Brain pericyte (primary cell): Measurements from ENCODE around the gene NCAPG.

Source experiments
- DNase-seq: peaks from one replicate; pipeline ENCODE4 v3.0.0-alpha.2; 2012; ENCODE audit warnings: low read depth, low spot score

The NCAPG gene

DNA sequence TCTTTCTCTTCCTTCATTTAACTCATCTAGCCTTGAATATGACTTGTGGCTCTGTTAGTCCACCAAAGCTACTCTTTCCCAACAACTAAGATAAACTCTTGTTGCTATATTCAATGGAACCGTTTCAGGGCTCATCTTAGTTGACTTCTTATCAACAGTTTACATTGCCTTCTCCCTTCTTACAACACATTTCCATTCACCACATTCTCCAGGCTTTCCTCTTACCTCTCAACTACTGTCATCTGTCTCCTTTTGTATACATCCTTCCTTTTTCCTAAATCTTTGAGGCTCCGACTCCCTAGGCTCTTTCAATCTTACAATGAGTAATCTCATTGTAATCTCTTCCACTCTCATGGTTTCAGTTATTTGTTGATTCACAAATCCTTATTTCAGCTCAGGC lies 58.5 kb downstream of the NCAPG start:
- DNase-seq, result no peak

DNA sequence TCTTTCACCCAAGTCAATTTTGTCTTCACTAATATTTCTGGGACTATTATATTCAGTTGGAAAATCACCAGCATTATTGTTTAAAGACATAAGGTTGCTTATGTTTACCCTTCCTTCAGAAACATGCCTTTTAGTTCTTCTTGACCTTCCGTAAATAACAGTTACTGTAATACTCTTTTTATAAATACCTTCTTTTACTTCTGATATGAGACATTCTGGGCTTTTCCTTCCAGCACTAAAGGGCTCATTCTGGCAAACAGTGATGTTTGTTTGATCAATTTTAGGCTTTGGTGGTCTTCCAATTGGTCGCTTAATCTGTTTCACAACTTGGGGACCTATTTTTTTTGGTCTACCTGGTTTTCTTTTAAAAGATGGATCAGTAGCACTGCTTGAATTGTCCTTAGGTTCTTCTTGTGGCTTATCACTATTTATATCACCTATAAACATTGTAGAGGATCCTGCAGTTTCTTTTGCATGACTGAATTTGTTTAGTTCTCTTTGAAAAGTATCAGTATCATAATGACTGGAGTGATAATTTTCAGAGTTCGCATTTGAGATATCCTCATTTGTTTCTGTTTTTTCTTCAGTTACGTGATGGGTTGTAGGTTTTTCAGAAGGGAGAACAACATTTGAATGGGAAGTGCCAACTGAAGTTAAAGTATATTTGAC lies 64.8 kb downstream of the NCAPG start:
- DNase-seq, result no peak

DNA sequence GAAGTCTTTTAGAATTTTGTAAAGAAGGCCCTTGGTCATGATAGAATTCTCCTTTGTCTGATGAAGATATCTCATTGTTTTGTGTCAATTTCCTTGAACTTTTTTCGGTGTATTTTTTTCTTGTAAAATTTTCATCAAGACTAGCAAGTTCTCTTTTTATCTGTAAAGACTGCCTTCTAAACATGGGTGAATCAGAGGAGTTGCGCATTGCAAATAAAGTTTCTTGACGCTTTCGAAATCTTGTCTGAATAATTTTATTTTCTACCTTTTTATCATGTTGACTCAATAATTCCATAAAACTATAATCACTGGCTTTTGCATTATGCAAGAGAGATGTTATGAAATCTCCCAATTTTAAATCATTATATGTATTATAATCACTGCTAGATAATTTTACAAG lies 66.2 kb downstream of the NCAPG start:
- DNase-seq, result no peak

GRCh38 chr4:17877661-17878060 lies 66.9 kb downstream of the NCAPG start:
- DNase-seq, result no peak

GRCh38 chr4:17884063-17884462 lies 73.3 kb downstream of the NCAPG start:
- no peak for DNase-seq

GRCh38 chr4:17884511-17884910 lies 73.7 kb downstream of the NCAPG start:
- DNase-seq, result no peak

DNA sequence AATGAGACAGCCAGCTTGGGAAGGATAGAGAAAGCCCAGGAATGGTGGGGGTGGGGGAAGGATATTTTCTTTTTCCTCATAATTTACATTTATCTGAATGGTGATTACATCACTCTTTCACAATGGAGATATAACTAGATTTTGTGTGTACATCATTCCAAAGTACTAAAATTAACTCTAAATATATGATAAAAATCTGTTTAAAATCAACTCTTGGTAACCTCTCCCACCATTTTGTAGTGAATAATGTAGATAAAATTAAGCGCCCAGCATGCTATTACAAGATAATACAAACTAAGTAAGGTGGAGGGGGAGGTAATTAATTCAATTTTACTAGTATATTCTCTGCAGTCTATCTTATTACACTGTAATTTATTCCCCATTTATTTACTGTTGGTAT lies 78.9 kb downstream of the NCAPG start:
- DNase-seq, result no peak

GRCh38 chr4:17894421-17894820 lies 83.6 kb downstream of the NCAPG start:
- DNase-seq, result no peak
